Choroid plexus epithelial cell (primary cell): ENCODE results near the gene ITGBL1.

Experiments used
- DNase-seq: peaks from one replicate; pipeline ENCODE4 v3.0.0-alpha.2; 2010; ENCODE audit warnings: low read depth
- H3K4me3 ChIP-seq: 2 replicates; pipeline ENCODE4 v1.5.1; 2011; ENCODE audit warnings: low read depth, mild to moderate bottlenecking, control low read depth, low read length, moderate library complexity
- TF ChIP-seq, protein P1 (sequence below): conservative IDR thresholded peaks from 2 replicates; pipeline ENCODE4 v1.5.1; 2011; ENCODE audit warnings: low read depth, mild to moderate bottlenecking, control low read depth, inconsistent platforms, low read length, moderate library complexity

The ITGBL1 gene

DNA sequence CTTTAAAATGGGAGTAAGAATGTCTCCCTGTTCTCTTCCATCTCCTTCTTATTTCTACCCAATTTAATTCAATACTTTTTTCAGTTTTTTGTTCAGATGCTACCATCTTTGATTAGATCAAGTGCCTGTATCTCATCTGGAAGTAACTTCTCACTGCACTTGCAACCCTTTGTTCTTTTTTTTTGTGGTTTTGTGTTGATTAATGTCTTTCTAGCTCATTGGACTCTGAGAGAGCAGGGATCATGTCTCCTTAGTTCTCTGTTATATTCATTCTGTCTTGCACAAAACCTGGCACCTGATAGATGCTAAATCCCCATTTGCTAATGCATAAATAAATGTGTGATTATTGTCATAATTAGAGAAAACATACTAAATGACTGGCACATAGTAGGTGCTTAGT lies 834 bp upstream of the ITGBL1 start:
- TF ChIP-seq, protein P1, sequence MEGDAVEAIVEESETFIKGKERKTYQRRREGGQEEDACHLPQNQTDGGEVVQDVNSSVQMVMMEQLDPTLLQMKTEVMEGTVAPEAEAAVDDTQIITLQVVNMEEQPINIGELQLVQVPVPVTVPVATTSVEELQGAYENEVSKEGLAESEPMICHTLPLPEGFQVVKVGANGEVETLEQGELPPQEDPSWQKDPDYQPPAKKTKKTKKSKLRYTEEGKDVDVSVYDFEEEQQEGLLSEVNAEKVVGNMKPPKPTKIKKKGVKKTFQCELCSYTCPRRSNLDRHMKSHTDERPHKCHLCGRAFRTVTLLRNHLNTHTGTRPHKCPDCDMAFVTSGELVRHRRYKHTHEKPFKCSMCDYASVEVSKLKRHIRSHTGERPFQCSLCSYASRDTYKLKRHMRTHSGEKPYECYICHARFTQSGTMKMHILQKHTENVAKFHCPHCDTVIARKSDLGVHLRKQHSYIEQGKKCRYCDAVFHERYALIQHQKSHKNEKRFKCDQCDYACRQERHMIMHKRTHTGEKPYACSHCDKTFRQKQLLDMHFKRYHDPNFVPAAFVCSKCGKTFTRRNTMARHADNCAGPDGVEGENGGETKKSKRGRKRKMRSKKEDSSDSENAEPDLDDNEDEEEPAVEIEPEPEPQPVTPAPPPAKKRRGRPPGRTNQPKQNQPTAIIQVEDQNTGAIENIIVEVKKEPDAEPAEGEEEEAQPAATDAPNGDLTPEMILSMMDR: no peak
- no peak overlapping the region for H3K4me3 ChIP-seq
- no peak for DNase-seq

DNA sequence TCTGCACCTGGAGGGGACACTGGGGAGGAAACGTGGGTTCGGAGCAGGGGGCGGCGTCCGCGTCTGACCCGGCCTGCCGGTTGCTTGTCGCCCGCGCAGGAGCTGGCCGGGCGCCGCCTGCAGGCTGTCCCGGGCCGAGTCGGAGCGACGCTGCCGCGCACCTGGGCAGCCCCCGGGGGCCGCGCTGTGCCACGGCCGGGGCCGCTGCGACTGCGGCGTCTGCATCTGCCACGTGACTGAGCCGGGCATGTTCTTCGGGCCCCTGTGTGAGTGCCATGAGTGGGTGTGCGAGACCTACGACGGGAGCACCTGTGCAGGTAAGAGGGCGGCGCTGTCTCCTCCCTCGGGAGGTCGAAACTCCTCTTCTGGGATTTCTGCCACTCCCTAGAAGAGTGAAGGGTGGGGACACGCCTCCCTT lies 1.3 kb downstream of the ITGBL1 start:
- TF ChIP-seq, protein P1: peak; percentile 24
- H3K4me3 ChIP-seq: peak overlapping the region; percentile 67
- no peak for DNase-seq

DNA sequence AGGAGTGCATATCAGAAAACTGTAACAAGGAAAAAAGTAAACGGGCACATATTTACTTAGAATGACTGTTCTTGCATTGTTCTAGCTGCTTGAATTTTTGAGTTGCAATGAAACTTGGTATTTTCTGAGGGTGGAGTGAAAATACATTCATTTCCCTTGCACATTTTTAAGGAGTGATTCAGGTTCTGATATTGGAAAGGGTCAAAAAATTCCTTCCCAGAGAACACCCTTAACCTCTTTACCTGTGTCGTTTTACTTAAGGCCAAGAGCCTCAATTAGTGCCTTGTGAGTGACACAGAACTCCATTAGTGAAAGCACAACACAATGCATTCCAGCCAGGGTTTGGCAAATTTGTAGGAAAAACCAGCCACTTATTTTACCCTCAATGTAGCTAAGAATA lies 2.3 kb downstream of the ITGBL1 start:
- TF ChIP-seq, protein P1: no peak
- peak overlapping the region; percentile 3 for H3K4me3 ChIP-seq
- DNase-seq: peak; percentile 40

DNA sequence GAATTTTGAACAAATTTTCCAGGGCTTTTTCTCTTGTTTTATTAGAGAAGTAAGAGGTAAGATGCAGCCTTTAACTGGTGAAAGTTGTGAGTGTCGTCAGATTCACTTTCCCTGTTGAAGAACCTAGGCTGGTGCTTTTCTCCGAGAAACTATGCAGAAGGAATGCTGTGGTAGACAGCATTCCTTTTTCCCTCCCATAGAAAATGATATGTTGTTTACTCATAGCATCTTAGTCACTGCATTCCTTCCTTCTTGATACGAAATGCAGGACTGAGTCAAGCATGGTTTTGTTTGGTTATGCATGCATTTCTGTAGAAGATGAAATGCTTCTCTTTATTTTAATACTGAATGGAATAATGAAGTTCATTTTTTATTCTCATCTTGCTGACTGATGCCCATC lies 3.4 kb downstream of the ITGBL1 start:
- no peak overlapping the region for H3K4me3 ChIP-seq
- TF ChIP-seq, protein P1: no peak
- peak; percentile 97 for DNase-seq

DNA sequence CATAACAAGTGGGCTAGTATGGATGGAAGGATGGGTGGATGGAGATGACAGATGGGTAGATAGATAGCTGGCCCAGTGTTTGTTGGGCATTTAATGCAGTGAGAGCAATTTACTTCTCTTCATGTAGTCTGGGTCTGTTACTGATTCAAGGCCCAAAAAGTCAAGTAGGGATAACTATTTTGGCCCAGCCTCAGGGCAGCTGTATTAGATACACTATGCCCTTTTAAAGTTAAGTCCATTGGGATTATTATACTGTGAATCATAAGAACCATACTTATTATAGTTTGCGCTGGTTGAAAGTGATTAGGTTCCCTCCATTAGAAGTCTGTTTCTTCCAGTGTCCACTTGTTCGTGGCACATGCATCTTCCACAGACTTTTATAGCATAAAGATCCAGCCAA lies 4.7 kb downstream of the ITGBL1 start:
- no peak overlapping the region for H3K4me3 ChIP-seq
- DNase-seq: no peak
- TF ChIP-seq, protein P1: no peak

DNA sequence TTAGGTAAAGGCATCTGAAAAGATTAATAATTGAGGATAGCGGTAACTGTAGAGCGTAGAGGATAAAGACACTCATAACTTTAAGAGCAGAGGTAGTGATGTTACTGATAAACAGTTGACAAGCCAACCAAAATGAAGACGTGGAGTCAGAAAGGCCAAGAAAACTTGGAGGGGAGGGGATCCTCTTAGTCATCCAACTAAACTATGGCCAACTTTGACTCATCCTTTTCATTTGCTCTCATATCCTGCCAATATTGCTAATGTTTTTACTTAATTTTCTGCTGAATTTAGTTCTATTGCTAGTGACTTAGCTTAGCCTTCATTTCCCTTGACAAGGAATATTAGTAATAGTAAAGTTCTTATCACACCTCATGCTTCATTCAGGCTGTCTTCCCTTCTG lies 13.4 kb downstream of the ITGBL1 start:
- no peak overlapping the region for H3K4me3 ChIP-seq
- TF ChIP-seq, protein P1: no peak

DNA sequence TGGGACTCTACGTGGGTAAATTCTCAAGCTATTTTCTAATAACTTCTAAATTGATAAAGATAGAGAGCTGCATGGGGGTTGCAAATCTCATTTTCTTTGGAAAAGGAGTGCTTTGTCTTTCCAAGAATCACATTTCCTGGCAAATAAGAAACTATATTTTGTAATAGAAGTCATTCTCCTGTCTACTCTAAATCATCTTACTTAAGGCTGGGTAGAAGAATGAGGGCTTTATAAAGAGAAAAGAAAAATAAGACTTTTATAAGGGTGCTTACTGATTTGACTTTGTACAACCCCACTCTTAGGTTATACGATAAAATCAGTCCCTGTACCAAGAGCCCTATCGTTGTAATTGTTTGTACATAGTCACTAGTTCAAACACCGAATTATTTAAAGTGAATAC lies 14.9 kb downstream of the ITGBL1 start:
- H3K4me3 ChIP-seq: no peak overlapping the region
- TF ChIP-seq, protein P1: no peak
- no peak for DNase-seq

More for the DNA sequence above, 13.4 kb downstream of the ITGBL1 start:
- DNase-seq: no peak
